8988T (cell line): ENCODE measurements around the gene CCDC17.

Experiments used
- DNase-seq: peaks from one replicate; pipeline ENCODE4 v3.0.0; 2011

The CCDC17 gene

DNA sequence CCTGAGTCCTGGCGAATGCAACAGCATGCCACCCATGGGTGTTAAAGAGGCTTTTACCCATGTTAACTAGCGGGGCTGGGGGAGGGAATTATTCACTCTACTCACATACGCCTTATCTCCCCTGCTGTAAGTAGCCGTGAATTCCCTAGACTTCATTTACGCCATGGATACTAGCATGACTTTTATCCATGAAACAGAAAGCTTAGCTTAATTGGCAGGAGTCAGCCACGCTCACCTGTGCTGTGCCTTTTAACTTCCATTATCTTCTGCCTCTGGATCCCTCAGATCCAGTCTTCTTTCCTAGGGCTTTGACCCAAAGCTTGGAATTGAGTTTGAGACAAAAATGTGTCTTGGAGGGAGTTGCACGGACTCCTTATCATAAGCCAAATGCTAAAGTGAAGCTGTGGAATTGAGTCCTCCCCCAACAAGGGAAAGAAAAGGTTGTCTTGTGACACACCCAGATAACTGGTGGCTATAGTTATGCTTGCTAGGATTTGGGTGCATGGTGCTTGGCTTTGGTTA is 49.7 kb downstream of the CCDC17 start:
- DNase-seq, result no peak

DNA sequence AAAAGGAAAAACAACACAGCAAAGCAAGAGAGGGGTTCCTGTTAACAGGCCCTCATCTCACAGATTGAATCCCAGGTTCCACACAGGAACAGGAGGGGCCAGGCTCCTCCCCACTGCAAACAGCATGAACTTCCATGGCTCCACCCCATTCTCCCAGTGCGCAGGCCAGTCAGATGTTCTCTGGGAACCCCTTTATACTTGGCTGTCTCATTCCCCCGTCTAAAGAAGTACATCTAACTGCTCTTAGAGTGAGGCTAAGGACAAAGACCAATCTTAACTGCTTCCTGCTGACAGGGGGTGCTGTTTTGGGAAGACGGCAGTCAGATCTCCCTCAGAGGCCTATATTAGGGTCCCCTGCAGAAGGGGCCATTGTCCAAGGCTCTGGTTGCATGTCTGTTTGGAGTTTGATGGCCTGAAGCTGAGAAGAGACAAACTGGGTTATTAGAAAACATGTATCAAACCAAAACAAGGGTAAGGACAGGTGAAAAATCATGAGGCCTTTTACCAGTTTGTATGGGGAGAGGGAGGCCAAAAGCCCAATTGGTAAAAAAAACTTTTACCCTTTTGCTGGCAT is 50.5 kb downstream of the CCDC17 start:
- DNase-seq, result no peak

DNA sequence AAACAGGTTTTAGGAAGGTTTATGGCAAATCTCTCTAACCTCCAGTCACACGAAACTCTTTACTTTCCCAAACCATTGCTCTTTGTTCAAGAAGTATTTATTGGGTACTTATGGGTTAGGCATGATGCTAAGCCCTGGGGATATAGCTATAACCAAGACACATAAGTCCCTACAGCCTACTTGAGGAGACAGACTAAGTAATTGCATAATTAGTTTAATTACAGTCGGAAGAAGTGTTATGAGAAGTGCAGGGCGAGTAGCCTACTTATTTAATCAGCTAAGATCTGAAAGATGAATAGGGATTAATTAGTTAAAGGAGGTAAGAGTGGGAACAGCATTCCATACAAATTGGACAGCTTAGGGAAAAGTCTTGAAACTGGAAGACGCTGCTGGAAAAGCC is 53.2 kb downstream of the CCDC17 start:
- no peak for DNase-seq
